ENCODE measurements around the gene SH2D2A.
A peak's percentile ranks its signal among the peaks of the same experiment; 100 is the strongest.

Gene SH2D2A

DNA sequence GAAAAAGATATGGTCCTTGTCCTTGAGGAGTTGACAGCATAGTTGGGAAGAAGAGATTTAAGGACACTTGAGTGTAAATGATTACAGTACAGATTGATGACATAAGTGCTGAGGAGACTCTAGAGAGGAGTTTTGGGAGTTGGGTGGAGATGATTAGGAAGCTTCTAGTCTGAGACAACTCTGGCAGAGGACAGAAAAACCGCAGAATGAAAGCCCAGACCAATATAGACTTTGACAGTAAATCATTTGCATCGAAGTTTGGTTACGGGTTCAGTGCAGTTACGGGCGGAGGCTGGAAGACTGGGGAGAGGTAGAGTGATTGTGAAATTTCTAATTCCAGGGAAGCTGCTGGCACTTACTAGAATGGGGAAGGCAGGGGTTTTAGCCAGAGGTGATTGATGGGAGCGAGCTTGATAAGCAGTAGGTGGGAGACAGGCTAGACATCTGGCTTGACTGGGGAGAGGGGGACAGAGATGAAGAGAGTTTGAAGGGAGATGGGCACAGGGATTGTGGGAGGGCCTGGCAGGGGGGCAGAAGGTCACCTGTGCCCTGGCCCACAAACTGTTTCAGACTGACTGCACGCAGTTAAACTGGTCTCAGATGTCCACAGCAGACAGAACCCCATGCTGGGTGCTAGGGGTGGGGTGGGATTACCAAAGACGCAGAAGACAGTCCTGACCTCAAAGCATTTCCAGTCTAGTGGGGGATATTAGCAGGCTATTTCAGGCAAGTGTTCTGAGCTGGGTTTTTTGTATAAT is 20.1 kb downstream of the SH2D2A start:
- H3K9me3 ChIP-seq (ENCODE audit: control insufficient read depth, low read length): no peaks in the 10 kb centered on the region
- H3K27me3 ChIP-seq (replicated peaks; ENCODE audit: control insufficient read depth, insufficient read depth, low read length): no peaks in the 10 kb centered on the region
- H3K36me3 ChIP-seq (ENCODE audit: control insufficient read depth, insufficient read depth, low read length, severe bottlenecking): peaks cover 92% of the 10 kb centered on the region
- no peak overlapping the region for H3K4me3 ChIP-seq (ENCODE audit: low read length)
- peaks cover 19% of the 10 kb centered on the region for H3K4me1 ChIP-seq (ENCODE audit: control insufficient read depth, insufficient read depth, low read length)
- no peak for DNase-seq (ENCODE audit: low read depth)
- H3K9ac ChIP-seq (ENCODE audit: low read length): no peak overlapping the region

DNA sequence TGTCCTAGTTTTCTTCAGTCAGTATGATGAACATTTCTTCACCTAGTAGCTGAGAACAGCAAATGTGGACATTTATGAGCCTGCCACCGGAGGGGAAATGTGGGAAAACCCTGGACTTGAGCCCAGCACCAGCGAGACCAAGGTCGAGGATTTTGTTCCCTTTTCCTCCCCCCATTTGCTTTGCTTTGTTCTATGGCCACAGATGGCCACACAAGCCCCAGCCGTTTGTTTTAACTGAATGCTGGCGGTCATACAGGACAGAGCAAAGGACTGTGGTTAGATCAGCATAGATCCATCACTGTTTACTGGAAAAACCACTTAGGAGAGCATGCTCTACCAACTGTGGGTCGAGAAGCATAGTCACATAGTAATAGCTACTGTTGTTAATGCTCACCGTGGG is 20.9 kb downstream of the SH2D2A start:
- Histone ChIP-seq H3K4me1 (ENCODE audit: control insufficient read depth, insufficient read depth, low read length) (peaks cover 11% of the 10 kb centered on the region), H3K4me3 (ENCODE audit: low read length) (no peak overlapping the region), H3K9me3 (ENCODE audit: control insufficient read depth, low read length) (no peaks in the 10 kb centered on the region), H3K36me3 (ENCODE audit: control insufficient read depth, insufficient read depth, low read length, severe bottlenecking) (peaks cover 96% of the 10 kb centered on the region), H3K9ac (ENCODE audit: low read length) (no peak overlapping the region), H3K27me3 (replicated peaks; ENCODE audit: control insufficient read depth, insufficient read depth, low read length) (no peaks in the 10 kb centered on the region)
- DNase-seq (ENCODE audit: low read depth): no peak

DNA sequence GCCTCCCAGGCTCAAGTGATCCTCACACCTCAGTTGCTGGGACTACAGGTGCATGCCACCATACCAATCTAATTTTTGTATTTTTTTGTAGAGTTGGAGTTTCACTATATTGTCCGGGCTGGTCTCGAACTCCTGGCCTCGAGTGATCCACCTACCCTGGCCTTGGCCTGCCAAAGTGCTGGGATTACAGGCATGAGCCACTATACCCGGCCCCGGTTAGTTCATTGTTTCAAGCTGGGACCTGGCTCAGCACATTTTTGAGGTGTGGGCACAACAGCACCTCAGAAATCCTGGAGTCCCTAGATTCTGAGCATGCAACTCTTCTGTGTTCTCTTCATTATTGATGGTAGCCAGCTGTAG is 21.3 kb downstream of the SH2D2A start:
- Histone ChIP-seq H3K27me3 (replicated peaks; ENCODE audit: control insufficient read depth, insufficient read depth, low read length) (no peaks in the 10 kb centered on the region), H3K36me3 (ENCODE audit: control insufficient read depth, insufficient read depth, low read length, severe bottlenecking) (peaks cover 95% of the 10 kb centered on the region), H3K9ac (ENCODE audit: low read length) (no peak overlapping the region), H3K4me3 (ENCODE audit: low read length) (no peak overlapping the region), H3K9me3 (ENCODE audit: control insufficient read depth, low read length) (no peaks in the 10 kb centered on the region), H3K4me1 (ENCODE audit: control insufficient read depth, insufficient read depth, low read length) (peaks cover 9% of the 10 kb centered on the region)
- DNase-seq (ENCODE audit: low read depth): no peak

DNA sequence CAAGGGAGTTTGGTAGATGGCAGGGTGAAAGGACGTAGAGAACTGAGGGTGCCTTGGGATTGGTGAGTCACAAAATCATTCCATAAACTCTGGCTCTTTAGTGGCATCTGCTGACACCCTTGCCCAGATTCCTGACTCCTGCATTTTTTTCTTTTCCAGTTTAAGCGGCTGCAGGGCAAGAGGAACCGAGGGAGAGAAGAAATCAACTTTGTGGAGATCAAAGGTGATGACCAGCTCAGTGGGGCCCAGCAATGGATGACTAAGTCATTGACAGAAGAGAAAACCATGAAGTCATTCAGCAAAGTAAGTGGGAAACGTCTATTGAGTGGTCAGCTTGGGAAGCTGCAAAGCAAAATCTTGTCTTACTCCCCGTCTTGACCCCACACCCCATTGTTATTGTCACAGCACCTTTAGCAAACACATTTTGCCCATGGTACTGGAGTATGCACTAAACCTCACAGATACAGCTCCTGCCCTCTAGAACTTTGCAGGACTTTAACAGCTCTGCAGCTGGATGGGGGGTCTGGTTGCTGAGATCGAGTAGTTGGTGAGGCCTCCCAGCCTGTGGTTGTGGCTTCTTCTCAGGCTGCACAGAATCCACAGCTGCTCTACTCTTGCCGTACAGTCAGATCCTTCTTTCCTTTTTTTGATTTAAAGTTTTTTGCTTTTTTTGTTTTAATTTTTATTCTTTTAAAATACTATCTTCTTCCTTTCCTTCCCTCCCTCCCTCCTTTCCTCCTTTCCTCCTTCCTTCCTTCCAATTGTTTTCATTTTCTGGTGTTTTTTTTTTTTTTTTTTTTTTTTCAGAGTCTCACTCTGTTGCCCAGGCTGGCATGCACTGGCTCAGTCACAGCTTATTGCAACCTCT is 21.9 kb downstream of the SH2D2A start:
- Histone ChIP-seq H3K9ac (ENCODE audit: low read length) (no peak overlapping the region), H3K36me3 (ENCODE audit: control insufficient read depth, insufficient read depth, low read length, severe bottlenecking) (peaks cover 91% of the 10 kb centered on the region)
- DNase-seq (ENCODE audit: low read depth): no peak

DNA sequence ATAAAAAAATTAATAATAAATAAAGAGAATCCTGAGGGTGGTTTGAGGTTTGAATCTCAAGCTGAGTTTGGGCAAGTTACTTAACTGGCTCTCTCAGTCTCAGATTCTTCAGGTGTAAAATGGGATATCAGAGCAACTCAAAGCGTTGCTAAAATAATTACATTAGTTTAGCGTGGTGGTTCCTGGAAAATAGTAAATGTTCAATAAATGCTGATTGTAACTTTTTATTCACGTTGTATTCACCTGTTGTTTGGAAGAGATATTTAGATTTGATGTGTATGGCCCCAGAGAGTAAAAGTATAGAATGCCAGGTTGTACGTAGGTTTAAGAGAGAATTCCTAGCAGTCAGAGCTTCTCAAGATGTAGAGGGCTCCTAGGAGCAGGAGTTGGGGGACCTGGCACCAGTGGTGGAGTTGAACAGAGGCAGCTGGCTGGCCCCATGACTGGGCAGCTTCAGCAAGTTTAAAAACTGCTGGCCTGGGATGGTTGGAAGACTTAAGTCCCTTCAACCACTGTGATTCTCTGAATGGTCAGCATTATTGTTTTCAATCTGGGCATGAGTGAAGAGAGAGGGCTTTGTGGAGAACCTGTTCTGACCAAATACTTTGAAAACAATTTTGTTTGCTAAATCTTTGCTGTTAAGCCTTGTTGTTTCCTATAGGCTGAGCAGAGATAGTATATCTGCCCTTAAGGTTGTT is 26.9 kb downstream of the SH2D2A start:
- H3K27me3 ChIP-seq (replicated peaks; ENCODE audit: control insufficient read depth, insufficient read depth, low read length): no peaks in the 10 kb centered on the region
- H3K9me3 ChIP-seq (ENCODE audit: control insufficient read depth, low read length): no peaks in the 10 kb centered on the region
- H3K4me3 ChIP-seq (ENCODE audit: low read length): no peak overlapping the region
- no peak for DNase-seq (ENCODE audit: low read depth)
- H3K9ac ChIP-seq (ENCODE audit: low read length): no peak overlapping the region
- peaks cover 78% of the 10 kb centered on the region for H3K36me3 ChIP-seq (ENCODE audit: control insufficient read depth, insufficient read depth, low read length, severe bottlenecking)
- peaks cover 6% of the 10 kb centered on the region for H3K4me1 ChIP-seq (ENCODE audit: control insufficient read depth, insufficient read depth, low read length)

More for the DNA sequence above, 21.9 kb downstream of the SH2D2A start:
- Histone ChIP-seq H3K4me3 (ENCODE audit: low read length) (no peak overlapping the region), H3K4me1 (ENCODE audit: control insufficient read depth, insufficient read depth, low read length) (peaks cover 9% of the 10 kb centered on the region), H3K27me3 (replicated peaks; ENCODE audit: control insufficient read depth, insufficient read depth, low read length) (no peaks in the 10 kb centered on the region), H3K9me3 (ENCODE audit: control insufficient read depth, low read length) (no peaks in the 10 kb centered on the region)

DNA sequence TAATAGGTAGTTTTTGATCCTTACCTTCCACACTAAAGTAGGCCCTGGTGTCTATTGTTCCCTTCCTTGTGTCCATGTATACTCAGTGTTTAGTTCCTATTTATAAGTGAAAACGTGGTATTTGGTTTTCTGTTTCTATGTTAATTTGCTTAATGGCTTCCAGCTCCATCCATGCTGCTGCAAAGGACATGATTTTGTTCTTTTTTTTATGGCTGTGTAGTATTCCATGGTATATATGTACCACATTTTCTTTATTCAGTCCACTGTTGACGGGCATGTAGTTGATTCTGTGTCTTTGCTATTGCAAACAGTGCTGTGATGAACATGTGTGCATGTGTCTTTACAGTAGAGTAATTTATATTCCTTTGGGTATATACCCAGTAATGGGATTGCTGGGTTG is 28.5 kb downstream of the SH2D2A start:
- Histone ChIP-seq H3K4me3 (ENCODE audit: low read length) (no peak overlapping the region), H3K27me3 (replicated peaks; ENCODE audit: control insufficient read depth, insufficient read depth, low read length) (no peaks in the 10 kb centered on the region), H3K4me1 (ENCODE audit: control insufficient read depth, insufficient read depth, low read length) (no peaks in the 10 kb centered on the region), H3K36me3 (ENCODE audit: control insufficient read depth, insufficient read depth, low read length, severe bottlenecking) (peaks cover 77% of the 10 kb centered on the region), H3K9me3 (ENCODE audit: control insufficient read depth, low read length) (no peaks in the 10 kb centered on the region), H3K9ac (ENCODE audit: low read length) (no peak overlapping the region)
- DNase-seq (ENCODE audit: low read depth): no peak

DNA sequence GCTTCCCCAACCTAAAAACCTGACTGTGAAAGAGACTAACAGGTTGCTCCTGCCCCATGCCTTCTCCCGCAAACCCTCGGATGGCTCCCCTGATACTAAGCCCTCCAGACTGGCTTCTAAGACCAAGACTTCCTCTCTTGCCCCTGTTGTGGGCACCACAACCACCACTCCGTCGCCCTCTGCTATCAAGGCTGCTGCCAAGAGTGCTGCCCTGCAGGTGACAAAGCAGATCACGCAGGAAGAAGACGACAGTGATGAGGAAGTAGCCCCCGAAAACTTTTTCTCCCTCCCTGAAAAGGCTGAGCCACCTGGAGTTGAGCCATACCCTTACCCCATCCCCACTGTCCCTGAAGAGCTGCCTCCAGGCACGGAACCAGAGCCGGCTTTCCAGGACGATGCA is 30.0 kb downstream of the SH2D2A start:
- Histone ChIP-seq H3K4me1 (ENCODE audit: control insufficient read depth, insufficient read depth, low read length) (peaks cover 10% of the 10 kb centered on the region), H3K36me3 (ENCODE audit: control insufficient read depth, insufficient read depth, low read length, severe bottlenecking) (peaks cover 71% of the 10 kb centered on the region), H3K4me3 (ENCODE audit: low read length) (no peak overlapping the region), H3K9ac (ENCODE audit: low read length) (no peak overlapping the region), H3K9me3 (ENCODE audit: control insufficient read depth, low read length) (no peaks in the 10 kb centered on the region), H3K27me3 (replicated peaks; ENCODE audit: control insufficient read depth, insufficient read depth, low read length) (no peaks in the 10 kb centered on the region)
- DNase-seq (ENCODE audit: low read depth): no peak

DNA sequence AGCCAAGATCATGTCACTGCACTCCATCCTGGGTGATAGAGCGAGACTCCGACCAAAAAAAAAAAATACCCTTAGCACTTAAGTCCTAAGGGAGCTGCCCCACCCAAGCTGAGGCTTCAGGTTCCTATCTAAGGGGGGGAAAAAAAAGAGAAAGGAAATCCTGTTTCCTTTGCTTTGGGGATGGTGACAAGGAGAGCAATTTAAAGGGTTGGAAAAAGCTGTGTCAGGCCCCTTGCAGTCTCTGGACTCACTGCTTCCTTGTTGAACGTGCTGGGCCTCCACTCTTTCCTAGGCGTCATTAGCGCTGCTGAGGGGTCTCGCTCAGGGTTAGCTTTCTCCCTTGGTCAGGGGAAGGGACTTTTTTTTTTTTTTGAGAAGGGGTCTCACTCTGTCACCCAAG is 31.2 kb downstream of the SH2D2A start:
- H3K9me3 ChIP-seq (ENCODE audit: control insufficient read depth, low read length): no peaks in the 10 kb centered on the region
- H3K36me3 ChIP-seq (ENCODE audit: control insufficient read depth, insufficient read depth, low read length, severe bottlenecking): peaks cover 60% of the 10 kb centered on the region
- peaks cover 19% of the 10 kb centered on the region for H3K4me1 ChIP-seq (ENCODE audit: control insufficient read depth, insufficient read depth, low read length)
- H3K27me3 ChIP-seq (replicated peaks; ENCODE audit: control insufficient read depth, insufficient read depth, low read length): no peaks in the 10 kb centered on the region
- H3K4me3 ChIP-seq (ENCODE audit: low read length): no peak overlapping the region
- no peak for DNase-seq (ENCODE audit: low read depth)
- H3K9ac ChIP-seq (ENCODE audit: low read length): no peak overlapping the region

DNA sequence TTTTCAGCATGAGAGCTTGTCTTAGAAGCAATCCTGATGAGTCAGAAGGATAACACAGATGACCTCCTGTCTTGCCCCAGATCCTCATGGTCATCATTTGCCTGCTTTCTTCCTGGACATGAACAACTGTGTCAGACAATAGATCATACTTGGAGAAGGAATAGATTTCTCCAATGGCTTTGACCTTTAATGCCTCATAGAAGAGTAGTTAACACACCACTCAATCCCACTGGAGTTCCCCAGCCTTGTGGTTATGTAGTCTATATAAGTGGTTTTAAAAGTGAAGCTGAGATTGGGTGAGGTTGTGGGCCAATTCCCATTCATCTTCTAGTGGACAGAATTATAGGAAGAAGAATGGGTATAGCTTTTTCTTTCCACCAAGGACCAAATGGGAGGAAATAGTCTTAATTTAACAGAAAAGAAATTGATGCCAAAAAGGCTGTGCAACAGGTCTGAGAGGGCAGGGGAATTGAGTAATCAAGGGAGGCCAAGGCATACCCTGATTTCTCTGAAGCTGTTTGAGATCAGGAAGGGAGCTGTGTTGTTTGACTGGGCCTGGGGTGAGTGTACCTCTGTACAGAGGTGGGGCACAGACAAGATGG is 35.0 kb downstream of the SH2D2A start:
- Histone ChIP-seq H3K9me3 (ENCODE audit: control insufficient read depth, low read length) (no peaks in the 10 kb centered on the region), H3K9ac (ENCODE audit: low read length) (peak overlapping the region; percentile 10), H3K4me1 (ENCODE audit: control insufficient read depth, insufficient read depth, low read length) (peaks cover 20% of the 10 kb centered on the region), H3K4me3 (ENCODE audit: low read length) (peak overlapping the region; percentile 9), H3K36me3 (ENCODE audit: control insufficient read depth, insufficient read depth, low read length, severe bottlenecking) (peaks cover 37% of the 10 kb centered on the region), H3K27me3 (replicated peaks; ENCODE audit: control insufficient read depth, insufficient read depth, low read length) (no peaks in the 10 kb centered on the region)
- peak; percentile 85 for DNase-seq (ENCODE audit: low read depth)

DNA sequence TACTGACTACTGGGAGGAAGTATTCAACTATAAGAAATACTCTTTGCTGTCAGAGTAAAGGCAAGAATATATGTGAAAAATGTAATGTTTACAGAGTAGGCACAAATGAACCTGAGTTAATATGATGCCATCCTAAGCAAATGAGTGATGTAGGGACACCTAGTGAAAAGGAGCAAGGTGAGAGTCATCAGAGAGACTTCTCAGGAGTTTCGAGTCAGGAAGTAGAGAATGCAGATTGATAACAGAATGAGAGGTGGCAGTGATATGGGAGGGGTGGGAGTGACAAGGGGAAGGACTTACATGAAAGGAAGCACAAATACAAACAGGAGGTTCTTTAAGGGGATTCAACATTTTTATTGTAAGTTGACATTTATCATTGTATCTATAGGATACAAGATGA is 39.1 kb downstream of the SH2D2A start:
- no peak overlapping the region for H3K4me3 ChIP-seq (ENCODE audit: low read length)
- H3K9me3 ChIP-seq (ENCODE audit: control insufficient read depth, low read length): no peaks in the 10 kb centered on the region
- no peak for DNase-seq (ENCODE audit: low read depth)
- H3K27me3 ChIP-seq (replicated peaks; ENCODE audit: control insufficient read depth, insufficient read depth, low read length): no peaks in the 10 kb centered on the region
- H3K36me3 ChIP-seq (ENCODE audit: control insufficient read depth, insufficient read depth, low read length, severe bottlenecking): peaks cover 9% of the 10 kb centered on the region
- no peak overlapping the region for H3K9ac ChIP-seq (ENCODE audit: low read length)
- H3K4me1 ChIP-seq (ENCODE audit: control insufficient read depth, insufficient read depth, low read length): peaks cover 39% of the 10 kb centered on the region

DNA sequence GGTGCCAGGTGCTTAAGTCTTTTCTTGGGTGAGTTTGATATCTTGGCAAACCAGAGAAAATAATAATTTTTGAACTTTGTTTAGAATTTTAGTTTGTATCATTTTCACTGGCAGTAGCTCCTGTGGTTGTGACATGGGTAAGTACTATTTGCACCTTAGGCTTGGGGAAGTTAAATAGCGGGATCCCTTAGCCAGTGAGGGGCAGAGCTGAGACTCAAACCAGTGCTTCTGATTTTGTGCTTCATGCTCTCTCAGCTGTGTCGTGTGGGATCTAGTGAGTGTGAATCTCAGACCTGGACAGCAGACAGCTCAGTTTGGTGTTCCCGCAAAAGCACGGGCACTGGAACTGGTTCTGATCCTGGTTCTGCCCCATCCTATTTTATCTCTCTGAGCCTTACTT is 39.7 kb downstream of the SH2D2A start:
- no peak overlapping the region for H3K4me3 ChIP-seq (ENCODE audit: low read length)
- H3K9ac ChIP-seq (ENCODE audit: low read length): no peak overlapping the region
- H3K27me3 ChIP-seq (replicated peaks; ENCODE audit: control insufficient read depth, insufficient read depth, low read length): no peaks in the 10 kb centered on the region
- peaks cover 5% of the 10 kb centered on the region for H3K36me3 ChIP-seq (ENCODE audit: control insufficient read depth, insufficient read depth, low read length, severe bottlenecking)
- H3K9me3 ChIP-seq (ENCODE audit: control insufficient read depth, low read length): no peaks in the 10 kb centered on the region
- H3K4me1 ChIP-seq (ENCODE audit: control insufficient read depth, insufficient read depth, low read length): peaks cover 32% of the 10 kb centered on the region
- no peak for DNase-seq (ENCODE audit: low read depth)

All from adipocyte (in vitro differentiated cells).